ENCODE measurements around the gene WSCD2.

The WSCD2 gene

DNA sequence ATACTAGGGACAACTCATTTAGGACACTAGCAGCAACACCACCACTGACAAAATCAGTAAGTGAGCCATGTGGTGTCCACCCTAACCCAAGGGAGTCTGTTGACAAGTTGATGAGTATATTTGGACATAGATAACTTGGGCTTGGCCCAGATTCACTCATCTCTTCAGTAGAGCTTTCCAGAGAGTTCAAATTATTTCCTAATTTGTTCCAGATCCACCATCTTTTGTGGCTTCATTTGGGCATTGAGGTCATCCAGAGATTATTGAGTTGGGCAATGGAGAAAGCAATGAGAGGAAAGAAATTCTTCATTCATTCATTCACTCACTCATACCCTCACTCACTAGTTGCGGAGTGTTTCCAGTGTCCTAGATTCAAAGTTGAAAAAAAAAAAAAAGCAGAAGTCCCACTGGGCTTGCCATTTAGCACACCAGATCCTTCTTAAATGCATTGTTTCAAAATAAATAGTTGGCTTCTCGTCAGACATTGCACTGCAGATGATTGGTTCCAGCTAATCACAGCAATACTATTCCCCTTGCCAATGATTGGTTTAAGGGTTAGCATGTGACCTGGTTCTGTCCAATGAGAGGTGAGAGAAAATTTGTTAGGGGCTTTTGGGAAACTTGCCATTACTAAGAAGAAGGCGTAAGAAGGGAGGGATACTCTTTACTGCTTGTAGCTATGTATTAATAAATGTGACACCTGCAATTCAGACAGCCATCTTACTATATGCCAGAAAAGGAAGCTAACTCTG lies 31.8 kb upstream of the WSCD2 start:
- H3K4me1 ChIP-seq (ENCODE audit: control insufficient read depth, insufficient read depth, low read length): no peaks in the 10 kb centered on the region
- no peak overlapping the region for H3K4me2 ChIP-seq (ENCODE audit: low read length)
- H3K36me3 ChIP-seq (ENCODE audit: insufficient read depth, low read length): no peaks in the 10 kb centered on the region
- H3K9ac ChIP-seq (ENCODE audit: low read depth, low read length): no peak overlapping the region
- H3K4me3 ChIP-seq (ENCODE audit: low read length): no peak overlapping the region
- H3K9me3 ChIP-seq (replicated peaks; ENCODE audit: low read length): no peaks in the 10 kb centered on the region
- H3K27me3 ChIP-seq (ENCODE audit: control insufficient read depth, insufficient read depth, low read length): no peaks in the 10 kb centered on the region

GRCh38 chr12:108098374-108098773 lies 30.7 kb upstream of the WSCD2 start:
- H3K4me1 ChIP-seq (ENCODE audit: control insufficient read depth, insufficient read depth, low read length): no peaks in the 10 kb centered on the region
- H3K27me3 ChIP-seq (ENCODE audit: control insufficient read depth, insufficient read depth, low read length): no peaks in the 10 kb centered on the region
- no peak overlapping the region for H3K4me2 ChIP-seq (ENCODE audit: low read length)
- H3K36me3 ChIP-seq (ENCODE audit: insufficient read depth, low read length): no peaks in the 10 kb centered on the region
- H3K9ac ChIP-seq (ENCODE audit: low read depth, low read length): no peak overlapping the region
- H3K4me3 ChIP-seq (ENCODE audit: low read length): no peak overlapping the region
- H3K9me3 ChIP-seq (replicated peaks; ENCODE audit: low read length): no peaks in the 10 kb centered on the region

DNA sequence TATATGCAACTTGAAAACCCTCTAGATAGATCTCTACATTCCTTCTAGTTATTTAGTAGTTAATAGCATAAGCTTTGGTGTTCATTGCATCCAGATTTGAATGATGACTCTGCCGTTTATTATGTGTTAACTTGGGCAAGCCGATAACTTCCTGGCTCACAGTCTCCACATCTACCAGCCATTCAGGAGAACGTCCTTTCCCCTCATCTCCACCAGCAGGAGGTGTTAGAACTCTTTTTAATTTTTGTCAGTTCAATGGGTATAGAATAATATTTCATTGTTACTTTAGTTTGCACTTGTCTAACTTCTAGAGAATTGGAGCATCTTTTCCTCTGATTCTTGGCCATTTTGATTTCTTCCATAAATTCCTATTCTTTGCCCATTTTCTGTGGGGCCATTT lies 30.0 kb upstream of the WSCD2 start:
- no peaks in the 10 kb centered on the region for H3K4me1 ChIP-seq (ENCODE audit: control insufficient read depth, insufficient read depth, low read length)
- no peak overlapping the region for H3K4me2 ChIP-seq (ENCODE audit: low read length)
- H3K4me3 ChIP-seq (ENCODE audit: low read length): no peak overlapping the region
- no peak overlapping the region for H3K9ac ChIP-seq (ENCODE audit: low read depth, low read length)
- H3K27me3 ChIP-seq (ENCODE audit: control insufficient read depth, insufficient read depth, low read length): no peaks in the 10 kb centered on the region
- no peaks in the 10 kb centered on the region for H3K36me3 ChIP-seq (ENCODE audit: insufficient read depth, low read length)
- H3K9me3 ChIP-seq (replicated peaks; ENCODE audit: low read length): no peaks in the 10 kb centered on the region

- Histone ChIP-seq H3K4me2 (ENCODE audit: low read length) (no peak overlapping the region), H3K36me3 (ENCODE audit: insufficient read depth, low read length) (no peaks in the 10 kb centered on the region), H3K4me3 (ENCODE audit: low read length) (no peak overlapping the region), H3K9me3 (replicated peaks; ENCODE audit: low read length) (no peaks in the 10 kb centered on the region), H3K9ac (ENCODE audit: low read depth, low read length) (no peak overlapping the region), H3K27me3 (ENCODE audit: control insufficient read depth, insufficient read depth, low read length) (no peaks in the 10 kb centered on the region), H3K4me1 (ENCODE audit: control insufficient read depth, insufficient read depth, low read length) (no peaks in the 10 kb centered on the region)
Observed at GRCh38 chr12:108099778-108100489, 29.2 kb upstream of the WSCD2 start.

DNA sequence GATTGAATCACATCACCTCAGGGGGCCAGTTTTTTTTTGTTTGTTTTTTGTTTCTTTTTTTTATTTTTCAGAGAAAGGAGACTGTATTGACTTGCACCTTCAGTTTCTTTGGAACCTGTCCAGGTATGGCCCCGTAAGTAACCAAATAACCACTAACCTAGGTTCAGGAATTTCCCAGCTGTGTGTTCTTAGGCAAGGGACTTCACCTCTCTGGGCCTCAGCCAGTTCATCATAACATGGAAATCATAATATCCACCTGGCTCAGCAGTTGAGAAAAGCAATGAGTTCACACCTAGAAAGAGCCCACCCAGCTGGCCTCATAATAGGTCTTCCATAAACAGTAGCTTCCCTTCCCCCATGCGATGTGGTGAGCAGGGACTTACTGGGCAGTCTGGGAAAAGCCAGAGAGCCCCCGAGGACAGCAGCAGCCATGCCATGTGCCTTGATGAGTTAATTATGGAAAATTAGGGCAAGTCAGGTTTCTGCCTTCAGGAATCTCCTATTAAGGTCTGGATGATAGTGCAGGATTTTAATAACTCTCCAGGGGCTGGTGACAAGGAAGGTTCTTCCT lies 27.4 kb upstream of the WSCD2 start:
- Histone ChIP-seq H3K36me3 (ENCODE audit: insufficient read depth, low read length) (no peaks in the 10 kb centered on the region), H3K9ac (ENCODE audit: low read depth, low read length) (no peak overlapping the region), H3K4me3 (ENCODE audit: low read length) (no peak overlapping the region), H3K9me3 (replicated peaks; ENCODE audit: low read length) (no peaks in the 10 kb centered on the region), H3K27me3 (ENCODE audit: control insufficient read depth, insufficient read depth, low read length) (no peaks in the 10 kb centered on the region), H3K4me1 (ENCODE audit: control insufficient read depth, insufficient read depth, low read length) (no peaks in the 10 kb centered on the region), H3K4me2 (ENCODE audit: low read length) (no peak overlapping the region)

- H3K4me1 ChIP-seq (ENCODE audit: control insufficient read depth, insufficient read depth, low read length): no peaks in the 10 kb centered on the region
- H3K36me3 ChIP-seq (ENCODE audit: insufficient read depth, low read length): no peaks in the 10 kb centered on the region
- no peaks in the 10 kb centered on the region for H3K9me3 ChIP-seq (replicated peaks; ENCODE audit: low read length)
- no peaks in the 10 kb centered on the region for H3K27me3 ChIP-seq (ENCODE audit: control insufficient read depth, insufficient read depth, low read length)
- H3K9ac ChIP-seq (ENCODE audit: low read depth, low read length): no peak overlapping the region
- H3K4me3 ChIP-seq (ENCODE audit: low read length): no peak overlapping the region
- H3K4me2 ChIP-seq (ENCODE audit: low read length): no peak overlapping the region
Observed at GRCh38 chr12:108102363-108102762, 26.7 kb upstream of the WSCD2 start.

- no peaks in the 10 kb centered on the region for H3K27me3 ChIP-seq (ENCODE audit: control insufficient read depth, insufficient read depth, low read length)
- no peak overlapping the region for H3K4me2 ChIP-seq (ENCODE audit: low read length)
- H3K36me3 ChIP-seq (ENCODE audit: insufficient read depth, low read length): no peaks in the 10 kb centered on the region
- H3K9me3 ChIP-seq (replicated peaks; ENCODE audit: low read length): no peaks in the 10 kb centered on the region
- H3K4me3 ChIP-seq (ENCODE audit: low read length): no peak overlapping the region
- no peaks in the 10 kb centered on the region for H3K4me1 ChIP-seq (ENCODE audit: control insufficient read depth, insufficient read depth, low read length)
- no peak overlapping the region for H3K9ac ChIP-seq (ENCODE audit: low read depth, low read length)
Observed at GRCh38 chr12:108103087-108103486, 26.0 kb upstream of the WSCD2 start.

DNA sequence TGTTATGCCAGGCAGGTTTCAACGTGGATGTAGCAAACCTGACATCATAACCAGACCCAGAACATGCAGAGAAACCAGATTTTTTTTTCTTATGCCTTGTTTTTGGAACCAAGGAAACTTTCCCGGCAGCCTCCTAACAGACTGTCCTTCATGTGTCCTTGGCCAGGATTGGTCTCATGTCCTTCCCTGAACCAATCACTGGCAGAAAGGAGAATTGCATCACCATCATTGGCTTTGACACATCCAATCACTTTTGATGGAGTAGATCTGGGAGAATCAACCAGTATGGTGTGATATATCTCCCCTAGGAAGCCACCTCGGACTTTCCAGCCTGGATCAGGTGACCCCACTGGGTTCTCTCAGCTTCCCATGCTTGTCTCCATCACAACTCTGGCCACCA lies 25.6 kb upstream of the WSCD2 start:
- Histone ChIP-seq H3K4me1 (ENCODE audit: control insufficient read depth, insufficient read depth, low read length) (no peaks in the 10 kb centered on the region), H3K4me3 (ENCODE audit: low read length) (no peak overlapping the region), H3K9me3 (replicated peaks; ENCODE audit: low read length) (no peaks in the 10 kb centered on the region), H3K36me3 (ENCODE audit: insufficient read depth, low read length) (no peaks in the 10 kb centered on the region), H3K9ac (ENCODE audit: low read depth, low read length) (no peak overlapping the region), H3K4me2 (ENCODE audit: low read length) (no peak overlapping the region), H3K27me3 (ENCODE audit: control insufficient read depth, insufficient read depth, low read length) (no peaks in the 10 kb centered on the region)

GRCh38 chr12:108104657-108105056 lies 24.4 kb upstream of the WSCD2 start:
- no peak overlapping the region for H3K9ac ChIP-seq (ENCODE audit: low read depth, low read length)
- no peaks in the 10 kb centered on the region for H3K27me3 ChIP-seq (ENCODE audit: control insufficient read depth, insufficient read depth, low read length)
- H3K4me3 ChIP-seq (ENCODE audit: low read length): no peak overlapping the region
- H3K4me1 ChIP-seq (ENCODE audit: control insufficient read depth, insufficient read depth, low read length): no peaks in the 10 kb centered on the region
- H3K36me3 ChIP-seq (ENCODE audit: insufficient read depth, low read length): no peaks in the 10 kb centered on the region
- H3K4me2 ChIP-seq (ENCODE audit: low read length): no peak overlapping the region
- no peaks in the 10 kb centered on the region for H3K9me3 ChIP-seq (replicated peaks; ENCODE audit: low read length)

DNA sequence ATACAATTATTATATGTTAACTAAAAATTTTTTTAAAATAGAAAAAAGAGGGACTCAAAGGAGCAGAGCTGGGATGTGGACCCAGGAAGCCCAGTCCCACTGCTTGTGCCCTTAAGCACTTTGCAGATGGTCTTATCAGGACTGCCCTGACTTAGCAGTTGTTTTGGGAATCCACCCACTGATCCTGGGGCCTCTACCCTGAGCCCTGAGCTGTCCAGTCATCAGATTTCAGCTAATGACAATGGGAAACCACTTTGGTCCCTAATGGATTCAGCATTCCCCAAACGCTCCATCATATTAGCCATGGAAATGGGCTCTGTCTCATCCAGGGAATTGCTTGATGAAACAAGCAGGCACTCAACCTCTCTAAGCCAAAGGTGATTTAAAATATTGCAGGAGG lies 22.5 kb upstream of the WSCD2 start:
- Histone ChIP-seq H3K4me1 (ENCODE audit: control insufficient read depth, insufficient read depth, low read length) (no peaks in the 10 kb centered on the region), H3K9me3 (replicated peaks; ENCODE audit: low read length) (no peaks in the 10 kb centered on the region), H3K4me3 (ENCODE audit: low read length) (no peak overlapping the region), H3K4me2 (ENCODE audit: low read length) (no peak overlapping the region), H3K9ac (ENCODE audit: low read depth, low read length) (no peak overlapping the region), H3K27me3 (ENCODE audit: control insufficient read depth, insufficient read depth, low read length) (no peaks in the 10 kb centered on the region), H3K36me3 (ENCODE audit: insufficient read depth, low read length) (no peaks in the 10 kb centered on the region)

DNA sequence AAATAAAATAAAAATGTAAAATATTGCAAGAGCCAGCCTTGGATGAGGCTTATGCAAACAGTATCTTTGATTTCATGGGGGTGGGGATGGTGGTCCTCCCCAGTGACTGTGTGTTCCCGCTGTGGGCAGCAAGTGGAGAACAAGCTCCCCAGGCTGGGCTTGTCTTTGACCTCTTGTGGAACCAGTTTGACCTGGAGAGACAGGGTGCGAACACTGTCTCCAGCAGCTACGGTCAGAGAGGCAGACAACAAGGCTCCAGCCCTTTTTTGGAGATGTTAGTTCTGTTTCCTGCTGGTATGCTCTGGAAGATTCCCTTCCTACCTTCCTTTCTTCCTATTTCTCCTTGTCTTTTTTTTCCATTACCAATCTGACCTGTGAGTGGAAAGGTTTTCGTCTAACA lies 21.8 kb upstream of the WSCD2 start:
- H3K4me1 ChIP-seq (ENCODE audit: control insufficient read depth, insufficient read depth, low read length): no peaks in the 10 kb centered on the region
- H3K27me3 ChIP-seq (ENCODE audit: control insufficient read depth, insufficient read depth, low read length): no peaks in the 10 kb centered on the region
- H3K9me3 ChIP-seq (replicated peaks; ENCODE audit: low read length): no peaks in the 10 kb centered on the region
- no peak overlapping the region for H3K9ac ChIP-seq (ENCODE audit: low read depth, low read length)
- H3K4me2 ChIP-seq (ENCODE audit: low read length): no peak overlapping the region
- H3K4me3 ChIP-seq (ENCODE audit: low read length): no peak overlapping the region
- H3K36me3 ChIP-seq (ENCODE audit: insufficient read depth, low read length): no peaks in the 10 kb centered on the region

DNA sequence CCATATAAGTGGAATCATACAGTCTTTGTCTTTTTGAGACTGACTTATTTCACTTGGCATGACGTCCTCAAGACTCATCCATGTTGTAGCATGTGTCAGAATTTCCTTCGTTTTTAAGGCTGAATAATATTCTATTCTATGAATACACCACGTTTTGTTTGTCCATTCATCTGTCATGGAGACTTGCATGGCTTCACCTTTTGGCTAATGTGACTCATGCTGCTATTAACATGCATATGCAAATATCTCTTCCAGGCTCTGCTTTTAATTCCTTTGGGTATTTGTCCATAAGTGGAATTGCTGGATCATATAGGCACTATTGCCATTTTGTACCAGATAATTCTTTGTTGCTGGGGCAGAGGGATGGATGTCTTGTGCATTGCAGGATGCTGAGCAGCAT lies 19.6 kb upstream of the WSCD2 start:
- H3K36me3 ChIP-seq (ENCODE audit: insufficient read depth, low read length): no peaks in the 10 kb centered on the region
- H3K4me2 ChIP-seq (ENCODE audit: low read length): no peak overlapping the region
- no peak overlapping the region for H3K4me3 ChIP-seq (ENCODE audit: low read length)
- no peaks in the 10 kb centered on the region for H3K4me1 ChIP-seq (ENCODE audit: control insufficient read depth, insufficient read depth, low read length)
- H3K9ac ChIP-seq (ENCODE audit: low read depth, low read length): no peak overlapping the region
- H3K27me3 ChIP-seq (ENCODE audit: control insufficient read depth, insufficient read depth, low read length): no peaks in the 10 kb centered on the region
- no peaks in the 10 kb centered on the region for H3K9me3 ChIP-seq (replicated peaks; ENCODE audit: low read length)

Data from skeletal muscle satellite cell (primary cell).